OCI-LY1 (cell line): ENCODE results near the gene PRSS57.
"Not testable (repeated sequence)": the region's sequence is repeated elsewhere in the genome, so short reads cannot be mapped to it uniquely, and the experiment has no call there.

Experiments used
- CTCF ChIP-seq: fragments of 200-600 bp; sonication (generic), shearing (Covaris generic); IDR thresholded peaks from 2 replicates; pipeline ENCODE4 v1.5.1; 2017; ENCODE audit warnings: mild to moderate bottlenecking, antibody characterized with exemption, low read length, moderate library complexity, mixed read lengths
- EZH2 ChIP-seq: fragments of 200-600 bp; sonication (generic), shearing (Covaris generic); IDR thresholded peaks from 2 replicates; pipeline ENCODE4 v1.8.0; 2017; ENCODE audit warnings: borderline replicate concordance, mixed run types, mild to moderate bottlenecking, antibody characterized with exemption, low read length, moderate library complexity, mixed read lengths

- not testable (repeated sequence) for TF ChIP-seq CTCF, EZH2
Measured at GRCh38 chr19:666985-667573, 28.2 kb downstream of the PRSS57 start.
